Vagina (tissue), 2 donors: Measurements from ENCODE around the gene CAPS.

Source experiments
- CTCF ChIP-seq, 3 experiments: fragments of 450-650 bp in 2 of 3; fragments of 200-600 bp in 1 of 3; sonication (generic) in 1 of 3; IDR thresholded peaks; one replicate each; pipeline ENCODE4 v1.5.1; 2017 to 2019; ENCODE audit warnings: antibody characterized with exemption in 3 of 3, mild to moderate bottlenecking in 2 of 3, moderate library complexity in 2 of 3
- POLR2A ChIP-seq, 2 donors: fragments of 450-650 bp; IDR thresholded peaks; one replicate each; pipeline ENCODE4 v1.6.1; 2017; ENCODE audit warnings: antibody characterized with exemption in 2 of 2, mild to moderate bottlenecking in 2 of 2, moderate library complexity in 2 of 2

- no peak for TF ChIP-seq CTCF (IDR thresholded peaks at IDR 0.05)
- no peak for TF ChIP-seq POLR2A (IDR thresholded peaks at IDR 0.05)
These were observed 46.2 kb downstream of the CAPS start for GRCh38 chr19:5960005-5961001.
